ENCODE results near the gene IP6K2. TPM values are rescaled to one million over a fixed set of nuclear protein-coding genes. Genes with fewer than 3 reads are reported as not detected.

Gene IP6K2
- total and polyA plus RNA-seq, 2 experiments from 2014 or later, result 57.4 to 59.6 TPM

GRCh38 chr3:48694610-48695392, 22.2 kb downstream of the IP6K2 start:
- Histone ChIP-seq H3K4me1 (ENCODE audit: insufficient read depth) (peaks cover 29% of the 10 kb centered on the region), H3K27me3 (replicated peaks; ENCODE audit: insufficient read depth) (no peaks in the 10 kb centered on the region), H3K9ac (peak overlapping the region; percentile 89), H3K9me3 (ENCODE audit: low read depth) (no peaks in the 10 kb centered on the region), H3K4me2 (ENCODE audit: unreplicated experiment) (peak overlapping the region; percentile 92), H3K36me3 (ENCODE audit: low read depth) (peaks cover 33% of the 10 kb centered on the region), H2AFZ (peak overlapping the region; percentile 56), H3F3A (ENCODE audit: insufficient read depth) (peaks cover 31% of the 10 kb centered on the region), H3K4me3 (peak overlapping the region; percentile 77), H3K79me2 (ENCODE audit: insufficient read depth) (peaks cover 87% of the 10 kb centered on the region), H4K20me1 (ENCODE audit: insufficient read depth) (peaks cover 6% of the 10 kb centered on the region; the same call in 1 of the 2 replicates), H3K9me2 (ENCODE audit: insufficient read depth) (no peaks in the 10 kb centered on the region), H3K27ac (peak overlapping the region; percentile 97)
- TF ChIP-seq EZH2 (IDR thresholded peaks at IDR 0.05; ENCODE audit: insufficient read depth, poor library complexity, severe bottlenecking), result no peak
- TF ChIP-seq EZH2phosphoT487 (IDR thresholded peaks at IDR 0.05; ENCODE audit: insufficient read depth, low read depth), result no peak
- DNase-seq, result peak; percentile 97
- 1 to 2% methylated on average over 23 of the region's 23 CpGs for WGBS, 2 experiments (ENCODE audit: low coverage in 1 of 2, low lambda C conversion rate in 2 of 2, missing lambda C conversion rate in 2 of 2)
- in situ Hi-C loops (cut with MboI), result no loop called here

GRCh38 chr3:48693826-48694225, 23.2 kb downstream of the IP6K2 start:
- Histone ChIP-seq H3K4me1 (ENCODE audit: insufficient read depth) (peaks cover 29% of the 10 kb centered on the region), H3K27ac (peak overlapping the region; percentile 97), H3K9ac (peak overlapping the region; percentile 89), H3F3A (ENCODE audit: insufficient read depth) (peaks cover 31% of the 10 kb centered on the region), H3K9me3 (ENCODE audit: low read depth) (no peaks in the 10 kb centered on the region), H2AFZ (no peak overlapping the region), H3K4me2 (ENCODE audit: unreplicated experiment) (peak overlapping the region; percentile 92), H3K9me2 (ENCODE audit: insufficient read depth) (no peaks in the 10 kb centered on the region), H3K79me2 (ENCODE audit: insufficient read depth) (peaks cover 86% of the 10 kb centered on the region), H3K27me3 (replicated peaks; ENCODE audit: insufficient read depth) (no peaks in the 10 kb centered on the region), H4K20me1 (ENCODE audit: insufficient read depth) (peaks cover 6% of the 10 kb centered on the region; the same call in 1 of the 2 replicates), H3K4me3 (peak overlapping the region; percentile 77), H3K36me3 (ENCODE audit: low read depth) (peaks cover 42% of the 10 kb centered on the region)
- 66 to 81% methylated on average over 8 of the region's 8 CpGs for WGBS, 2 experiments (ENCODE audit: low coverage in 1 of 2, low lambda C conversion rate in 2 of 2, missing lambda C conversion rate in 2 of 2)
- TF ChIP-seq EZH2 (IDR thresholded peaks at IDR 0.05; ENCODE audit: insufficient read depth, poor library complexity, severe bottlenecking) (no peak), EZH2phosphoT487 (IDR thresholded peaks at IDR 0.05; ENCODE audit: insufficient read depth, low read depth) (no peak)
- in situ Hi-C loops (cut with MboI), result no loop called here
- DNase-seq, result no peak

GRCh38 chr3:48692551-48692950, 24.5 kb downstream of the IP6K2 start:
- Histone ChIP-seq H3K27me3 (replicated peaks; ENCODE audit: insufficient read depth) (no peaks in the 10 kb centered on the region), H3K79me2 (ENCODE audit: insufficient read depth) (peaks cover 74% of the 10 kb centered on the region), H3K9ac (no peak overlapping the region), H3K9me3 (ENCODE audit: low read depth) (no peaks in the 10 kb centered on the region), H3K4me2 (ENCODE audit: unreplicated experiment) (no peak overlapping the region), H2AFZ (no peak overlapping the region), H3K9me2 (ENCODE audit: insufficient read depth) (no peaks in the 10 kb centered on the region), H3F3A (ENCODE audit: insufficient read depth) (peaks cover 34% of the 10 kb centered on the region), H3K27ac (no peak overlapping the region), H3K36me3 (ENCODE audit: low read depth) (peaks cover 47% of the 10 kb centered on the region), H3K4me3 (no peak overlapping the region), H4K20me1 (ENCODE audit: insufficient read depth) (peaks cover 6% of the 10 kb centered on the region; the same call in 1 of the 2 replicates), H3K4me1 (ENCODE audit: insufficient read depth) (peaks cover 29% of the 10 kb centered on the region)
- no peak for TF ChIP-seq EZH2 (IDR thresholded peaks at IDR 0.05; ENCODE audit: insufficient read depth, poor library complexity, severe bottlenecking)
- TF ChIP-seq EZH2phosphoT487 (IDR thresholded peaks at IDR 0.05; ENCODE audit: insufficient read depth, low read depth), result no peak
- in situ Hi-C loops (cut with MboI), result no loop called here
- no peak for DNase-seq

GRCh38 chr3:48690846-48691458, 26.1 kb downstream of the IP6K2 start:
- H4K20me1 ChIP-seq (ENCODE audit: insufficient read depth), result no peaks in the 10 kb centered on the region
- no peaks in the 10 kb centered on the region for H3K9me2 ChIP-seq (ENCODE audit: insufficient read depth)
- peaks cover 25% of the 10 kb centered on the region for H3K4me1 ChIP-seq (ENCODE audit: insufficient read depth)
- H2AFZ ChIP-seq, result no peak overlapping the region
- no peak overlapping the region for H3K9ac ChIP-seq
- peaks cover 50% of the 10 kb centered on the region for H3K36me3 ChIP-seq (ENCODE audit: low read depth)
- DNase-seq, result no peak
- H3F3A ChIP-seq (ENCODE audit: insufficient read depth), result peaks cover 36% of the 10 kb centered on the region
- no peaks in the 10 kb centered on the region for H3K9me3 ChIP-seq (ENCODE audit: low read depth)
- H3K79me2 ChIP-seq (ENCODE audit: insufficient read depth), result peaks cover 58% of the 10 kb centered on the region
- no peak overlapping the region for H3K27ac ChIP-seq
- 83 to 87% methylated on average over 2 of the region's 2 CpGs for WGBS, 2 experiments (ENCODE audit: low coverage in 1 of 2, low lambda C conversion rate in 2 of 2, missing lambda C conversion rate in 2 of 2)
- no peaks in the 10 kb centered on the region for H3K27me3 ChIP-seq (replicated peaks; ENCODE audit: insufficient read depth)
- no peak for TF ChIP-seq EZH2phosphoT487 (IDR thresholded peaks at IDR 0.05; ENCODE audit: insufficient read depth, low read depth)
- no peak for TF ChIP-seq EZH2 (IDR thresholded peaks at IDR 0.05; ENCODE audit: insufficient read depth, poor library complexity, severe bottlenecking)
- no peak overlapping the region for H3K4me2 ChIP-seq (ENCODE audit: unreplicated experiment)
- H3K4me3 ChIP-seq, result no peak overlapping the region
- in situ Hi-C loops (cut with MboI), result no loop called here
